Measurements from ENCODE around the gene LRRN2. TPM values are rescaled to one million over a fixed set of nuclear protein-coding genes. Genes with fewer than 3 reads are reported as not detected.

The LRRN2 gene
- total RNA-seq, 1 donor from 2014 or later: 3.9 TPM

DNA sequence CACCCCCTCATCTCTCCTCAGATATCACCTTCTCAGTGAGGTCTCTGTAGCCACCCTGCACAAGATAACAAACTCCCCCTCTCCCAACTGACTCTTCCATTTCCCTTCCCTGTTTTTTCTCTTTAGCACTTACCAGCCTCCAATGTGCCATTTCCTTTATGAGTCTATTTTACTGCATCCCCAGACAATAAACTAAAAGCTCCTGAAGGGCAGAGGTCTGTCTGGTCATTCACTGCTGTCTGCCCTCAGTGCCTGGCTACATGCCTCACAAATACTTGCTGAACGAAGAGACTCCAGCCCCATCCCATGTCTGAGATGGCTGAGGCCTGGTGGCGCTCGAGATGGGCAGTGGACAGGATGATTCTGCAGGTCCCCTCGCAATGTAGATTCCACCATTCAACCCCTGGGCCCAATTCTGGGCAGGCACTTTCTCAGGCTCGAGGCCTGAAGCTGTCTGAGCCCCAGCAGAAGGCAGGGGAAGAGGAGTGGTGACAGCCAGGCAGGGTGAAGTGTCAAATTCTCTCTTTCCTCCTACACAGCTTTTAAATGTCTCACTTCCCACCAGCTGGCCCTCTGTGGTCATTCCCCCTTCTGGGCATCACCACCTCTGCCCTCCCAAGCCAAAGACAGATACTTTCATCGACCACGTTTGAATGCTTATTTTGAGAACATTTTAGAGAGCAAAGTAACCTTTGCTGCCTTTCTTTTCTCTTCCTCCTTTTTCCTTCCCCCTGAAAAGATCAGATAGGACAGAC lies 6.6 kb downstream of the LRRN2 start:
- Mint-ChIP-seq H3K36me3 (no peaks in the 10 kb centered on the region), H3K27me3 (ENCODE audit: low read depth) (peaks cover 64% of the 10 kb centered on the region), H3K4me1 (peaks cover 4% of the 10 kb centered on the region), H3K4me3 (no peak overlapping the region), H3K27ac (no peak overlapping the region), H3K9me3 (no peaks in the 10 kb centered on the region)
- DNase-seq (ENCODE audit: low spot score in 2 of 2, unreplicated experiment in 2 of 2): no peak
- TF ChIP-seq, protein P1, sequence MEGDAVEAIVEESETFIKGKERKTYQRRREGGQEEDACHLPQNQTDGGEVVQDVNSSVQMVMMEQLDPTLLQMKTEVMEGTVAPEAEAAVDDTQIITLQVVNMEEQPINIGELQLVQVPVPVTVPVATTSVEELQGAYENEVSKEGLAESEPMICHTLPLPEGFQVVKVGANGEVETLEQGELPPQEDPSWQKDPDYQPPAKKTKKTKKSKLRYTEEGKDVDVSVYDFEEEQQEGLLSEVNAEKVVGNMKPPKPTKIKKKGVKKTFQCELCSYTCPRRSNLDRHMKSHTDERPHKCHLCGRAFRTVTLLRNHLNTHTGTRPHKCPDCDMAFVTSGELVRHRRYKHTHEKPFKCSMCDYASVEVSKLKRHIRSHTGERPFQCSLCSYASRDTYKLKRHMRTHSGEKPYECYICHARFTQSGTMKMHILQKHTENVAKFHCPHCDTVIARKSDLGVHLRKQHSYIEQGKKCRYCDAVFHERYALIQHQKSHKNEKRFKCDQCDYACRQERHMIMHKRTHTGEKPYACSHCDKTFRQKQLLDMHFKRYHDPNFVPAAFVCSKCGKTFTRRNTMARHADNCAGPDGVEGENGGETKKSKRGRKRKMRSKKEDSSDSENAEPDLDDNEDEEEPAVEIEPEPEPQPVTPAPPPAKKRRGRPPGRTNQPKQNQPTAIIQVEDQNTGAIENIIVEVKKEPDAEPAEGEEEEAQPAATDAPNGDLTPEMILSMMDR (IDR thresholded peaks at IDR 0.05; ENCODE audit: unreplicated experiment): no peak

DNA sequence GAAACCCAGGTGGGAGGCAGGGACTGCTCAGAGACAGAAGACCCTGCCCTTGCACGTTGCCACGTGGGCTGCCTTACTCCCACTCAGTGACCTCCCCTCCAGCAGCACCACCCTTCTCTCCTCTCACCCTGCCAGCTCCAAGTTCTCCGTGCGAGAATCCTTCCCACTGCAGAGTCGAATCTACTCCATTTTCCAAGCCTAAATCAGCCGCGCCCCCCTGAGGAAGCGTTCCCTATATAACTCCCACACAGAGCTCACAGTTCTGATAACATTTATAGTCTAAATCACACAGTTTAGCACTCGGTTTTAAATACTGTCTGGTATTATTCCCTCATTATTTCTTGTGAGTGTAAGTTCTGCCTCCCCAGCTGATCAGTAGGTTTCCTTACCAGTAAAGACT lies 7.7 kb downstream of the LRRN2 start:
- no peak overlapping the region for H3K4me3 Mint-ChIP-seq
- H3K9me3 Mint-ChIP-seq: no peaks in the 10 kb centered on the region
- peaks cover 54% of the 10 kb centered on the region for H3K27me3 Mint-ChIP-seq (ENCODE audit: low read depth)
- TF ChIP-seq, protein P1 (IDR thresholded peaks at IDR 0.05; ENCODE audit: unreplicated experiment): no peak
- no peak overlapping the region for H3K27ac Mint-ChIP-seq
- peaks cover 4% of the 10 kb centered on the region for H3K4me1 Mint-ChIP-seq
- H3K36me3 Mint-ChIP-seq: no peaks in the 10 kb centered on the region
- DNase-seq (ENCODE audit: low spot score in 2 of 2, unreplicated experiment in 2 of 2): no peak

DNA sequence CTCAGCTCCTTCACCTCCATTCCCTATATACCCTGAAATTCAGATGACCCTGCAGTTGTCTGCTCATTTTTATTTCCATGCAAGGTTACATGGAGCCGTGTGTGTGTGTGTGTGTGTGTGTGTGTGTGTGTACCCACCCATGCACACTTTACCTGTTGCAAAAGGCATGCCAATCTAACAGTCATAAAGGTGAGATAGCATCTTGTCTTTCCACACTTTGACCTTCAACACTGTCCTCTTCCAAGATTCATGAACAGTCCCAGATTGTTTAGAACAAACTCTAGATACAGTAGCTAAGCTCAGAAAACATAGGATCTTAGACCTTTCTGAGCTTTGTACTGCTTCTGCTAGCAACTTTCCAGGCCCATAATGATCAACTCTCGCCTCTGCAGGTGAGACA lies 9.5 kb downstream of the LRRN2 start:
- TF ChIP-seq, protein P1 (IDR thresholded peaks at IDR 0.05; ENCODE audit: unreplicated experiment): no peak
- Mint-ChIP-seq H3K27me3 (ENCODE audit: low read depth) (peaks cover 40% of the 10 kb centered on the region), H3K27ac (no peak overlapping the region), H3K4me3 (no peak overlapping the region), H3K36me3 (no peaks in the 10 kb centered on the region), H3K4me1 (peaks cover 4% of the 10 kb centered on the region), H3K9me3 (no peaks in the 10 kb centered on the region)
- DNase-seq (ENCODE audit: low spot score in 2 of 2, unreplicated experiment in 2 of 2): no peak

DNA sequence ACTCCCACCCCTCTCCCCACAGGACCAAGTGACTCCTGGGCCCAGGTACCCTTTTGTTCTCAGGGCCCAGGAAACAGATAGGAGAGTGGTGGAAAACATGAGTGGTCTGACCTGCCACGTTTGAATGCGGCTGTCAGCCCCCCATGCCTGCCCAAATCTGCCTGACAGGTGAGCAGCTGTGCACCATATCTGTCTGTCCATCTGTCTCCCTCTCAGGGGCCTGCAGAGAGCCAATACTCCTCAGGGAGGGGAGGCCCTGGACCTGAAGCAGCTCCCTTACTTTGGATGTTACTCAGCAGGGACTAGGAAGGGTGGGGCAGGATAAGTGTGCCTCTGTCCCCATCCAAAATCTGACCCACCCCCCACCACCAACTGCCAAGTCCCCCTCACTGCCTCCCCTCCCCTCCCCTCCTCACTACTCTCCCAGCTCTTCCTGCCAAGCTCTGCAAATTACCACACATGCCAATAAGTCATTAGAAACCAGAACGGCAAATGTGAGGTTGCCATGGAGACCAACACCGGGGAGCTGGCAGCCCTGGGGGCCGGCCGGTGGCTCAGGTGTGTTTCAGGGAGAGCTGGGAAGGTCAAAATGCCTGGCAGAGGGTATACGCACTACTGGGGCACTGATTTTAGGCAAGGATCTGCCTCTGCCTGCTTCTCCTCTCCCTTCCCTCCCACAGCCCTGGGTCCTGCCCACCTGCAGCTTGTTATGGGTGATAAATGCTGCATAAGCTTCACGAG lies 11.5 kb downstream of the LRRN2 start:
- no peak for DNase-seq (ENCODE audit: low spot score in 2 of 2, unreplicated experiment in 2 of 2)
- TF ChIP-seq, protein P1 (IDR thresholded peaks at IDR 0.05; ENCODE audit: unreplicated experiment): no peak
- H3K9me3 Mint-ChIP-seq: no peaks in the 10 kb centered on the region
- peaks cover 4% of the 10 kb centered on the region for H3K4me1 Mint-ChIP-seq
- no peaks in the 10 kb centered on the region for H3K36me3 Mint-ChIP-seq
- no peak overlapping the region for H3K4me3 Mint-ChIP-seq
- peaks cover 28% of the 10 kb centered on the region for H3K27me3 Mint-ChIP-seq (ENCODE audit: low read depth)
- H3K27ac Mint-ChIP-seq: no peak overlapping the region

DNA sequence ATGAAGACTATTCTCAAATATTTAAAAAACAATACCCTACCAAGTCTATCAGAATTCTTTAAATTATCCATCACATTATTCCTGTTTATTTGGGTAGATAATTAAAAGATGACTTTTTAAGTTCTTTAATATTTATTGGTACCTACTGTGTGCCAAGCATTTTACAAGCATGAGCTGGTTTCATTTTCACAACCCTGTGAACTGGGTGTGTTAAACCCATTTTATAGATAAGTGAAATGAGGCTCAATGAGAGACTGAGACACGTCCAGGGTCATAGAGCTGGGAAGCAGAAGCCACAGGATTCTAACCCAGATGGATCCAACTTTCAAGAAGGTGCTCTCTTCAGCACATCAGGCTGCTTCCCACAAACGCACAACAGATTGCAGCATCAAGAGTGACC lies 12.3 kb downstream of the LRRN2 start:
- peaks cover 23% of the 10 kb centered on the region for H3K27me3 Mint-ChIP-seq (ENCODE audit: low read depth)
- no peak overlapping the region for H3K27ac Mint-ChIP-seq
- H3K9me3 Mint-ChIP-seq: no peaks in the 10 kb centered on the region
- no peaks in the 10 kb centered on the region for H3K36me3 Mint-ChIP-seq
- H3K4me3 Mint-ChIP-seq: no peak overlapping the region
- H3K4me1 Mint-ChIP-seq: peaks cover 4% of the 10 kb centered on the region
- TF ChIP-seq, protein P1 (IDR thresholded peaks at IDR 0.05; ENCODE audit: unreplicated experiment): no peak
- DNase-seq (ENCODE audit: low spot score in 2 of 2, unreplicated experiment in 2 of 2): no peak

Data from mesothelial cell of epicardium (in vitro differentiated cells).